HG03520 (cell line): ENCODE results near the gene ADGRG6.
"Not testable (repeated sequence)": the region's sequence is repeated elsewhere in the genome, so short reads cannot be mapped to it uniquely, and the experiment has no call there.

ENCODE experiments used
- ATAC-seq: cut with Tn5 transposase; IDR thresholded peaks from one replicate; pipeline ENCODE4 v1.9.1; 2021; ENCODE audit warnings: mild to moderate bottlenecking, moderate library complexity; ENCODE audit not compliant: unreplicated experiment

Gene ADGRG6

GRCh38 chr6:142301651-142302391 lies at the start of gene ADGRG6:
Gene ADGRG6 (plus strand): TSS chr6:142302007. CDS start chr6:142302330, 323 bp downstream.
- peak; percentile 64 for ATAC-seq

DNA sequence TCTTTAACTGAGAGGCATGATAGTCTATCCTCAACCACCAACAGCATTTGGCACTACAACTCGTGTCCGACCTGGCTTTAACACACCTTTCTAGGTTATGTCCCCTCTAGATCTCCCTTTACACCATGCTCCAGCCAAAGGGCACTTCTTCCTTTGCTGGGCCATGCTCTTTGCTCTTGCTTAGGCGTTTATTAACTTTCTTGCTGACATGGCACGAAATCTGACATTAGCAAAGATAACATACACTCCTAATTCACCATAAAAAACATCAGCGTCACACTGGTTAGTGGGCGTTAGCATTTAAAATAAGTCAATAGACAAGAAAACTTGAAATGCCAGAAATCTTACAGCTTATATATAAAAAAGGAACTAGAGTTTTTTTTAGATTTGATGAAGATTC lies 47.3 kb upstream of the ADGRG6 start:
- ATAC-seq, result no peak

GRCh38 chr6:142255785-142256184 lies 46.0 kb upstream of the ADGRG6 start:
- no peak for ATAC-seq

GRCh38 chr6:142258305-142258704 lies 43.5 kb upstream of the ADGRG6 start:
- no peak for ATAC-seq

GRCh38 chr6:142258757-142259156 lies 43.0 kb upstream of the ADGRG6 start:
- no peak for ATAC-seq

DNA sequence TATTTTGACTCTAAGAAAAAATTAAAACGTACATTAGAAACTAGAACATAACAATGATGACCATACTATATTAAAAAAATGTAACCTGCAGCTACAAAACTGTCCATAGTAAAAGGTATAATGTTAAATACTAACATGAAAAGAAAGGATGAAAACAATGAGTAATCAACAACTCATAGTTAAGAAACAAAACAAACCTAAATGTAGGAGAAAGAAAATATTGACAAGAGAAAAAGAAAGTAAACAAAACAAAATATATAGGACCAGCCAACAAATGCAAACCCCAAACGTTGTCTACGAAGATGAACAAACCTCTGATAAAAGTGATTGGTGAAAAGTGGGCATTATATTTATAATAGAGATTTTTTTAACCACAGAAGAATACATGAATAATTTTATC lies 41.1 kb upstream of the ADGRG6 start:
- ATAC-seq, result no peak

DNA sequence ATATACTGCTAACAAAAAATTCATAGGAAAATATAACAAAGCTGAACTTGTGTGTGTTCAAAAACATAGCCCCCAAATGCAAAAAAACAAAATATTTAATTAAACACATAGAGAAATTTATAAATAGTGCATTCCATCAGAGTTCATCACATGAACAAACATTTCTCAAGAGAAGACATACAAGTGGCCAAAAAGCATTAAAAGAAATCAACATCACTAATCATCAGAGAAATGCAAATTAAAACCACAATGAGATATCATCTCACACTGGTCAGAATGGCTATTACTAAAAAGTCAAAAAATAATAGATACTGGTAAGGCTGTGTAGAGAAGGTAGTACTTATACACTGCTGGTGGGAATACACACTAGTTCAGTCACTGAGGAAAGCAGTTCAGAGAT lies 39.6 kb upstream of the ADGRG6 start:
- ATAC-seq, result no peak

GRCh38 chr6:142265476-142265875 lies 36.3 kb upstream of the ADGRG6 start:
- no peak for ATAC-seq

DNA sequence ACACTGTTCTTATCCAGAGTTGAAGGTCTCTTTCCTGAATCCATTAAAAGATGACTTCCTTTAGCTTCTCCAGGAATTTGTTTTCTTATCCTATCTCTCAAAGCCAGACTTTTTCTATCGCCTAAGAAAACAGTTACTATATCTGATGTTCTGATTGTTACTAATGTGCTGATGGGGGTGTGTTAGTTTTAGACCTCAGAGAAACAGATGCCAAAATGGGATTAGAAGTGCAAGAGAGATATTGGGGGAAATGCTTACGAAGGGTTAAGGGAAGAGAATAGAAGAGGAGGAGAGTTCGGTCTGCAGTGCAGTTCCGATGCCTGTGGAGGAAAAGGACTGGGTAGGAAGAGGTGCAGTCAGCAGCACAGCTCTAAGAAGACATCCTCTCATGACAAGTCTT lies 35.7 kb upstream of the ADGRG6 start:
- ATAC-seq, result no peak

DNA sequence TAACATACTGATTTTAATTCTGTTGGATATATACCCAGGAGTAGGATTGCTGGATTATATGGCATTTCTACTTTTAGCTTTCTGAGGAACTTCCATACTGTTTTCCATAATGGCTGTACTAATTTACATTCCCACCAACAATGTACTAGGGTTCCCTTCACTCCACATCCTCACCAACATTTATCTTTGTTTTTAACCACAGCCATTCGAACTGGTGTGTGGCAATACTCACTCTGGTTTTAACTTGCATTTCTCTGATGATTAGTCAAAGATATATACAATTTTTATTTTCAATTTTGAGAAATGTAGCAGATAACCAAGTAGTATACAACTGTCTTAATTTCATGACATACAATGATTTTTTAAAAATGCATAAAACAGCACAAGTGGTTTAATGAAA lies 30.3 kb upstream of the ADGRG6 start:
- no peak for ATAC-seq

DNA sequence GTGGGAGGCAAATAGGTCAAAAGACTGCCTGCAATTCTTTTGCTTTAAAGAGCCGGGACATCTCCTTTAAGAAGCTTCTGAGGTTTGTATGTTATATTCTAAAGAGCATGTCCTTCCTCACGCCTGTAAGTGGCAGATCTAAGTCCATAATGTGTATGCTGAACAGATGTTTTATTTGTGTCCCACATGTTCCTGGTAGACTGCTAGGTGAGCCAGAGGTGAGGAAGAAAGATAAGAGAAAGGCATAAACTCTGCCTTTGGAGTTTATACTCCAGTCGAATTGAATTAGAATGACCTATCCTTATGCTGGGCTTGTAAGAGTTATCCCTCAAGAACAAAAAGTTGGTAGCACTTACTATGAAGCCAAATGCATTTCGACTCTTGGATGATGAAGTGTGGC lies 27.2 kb upstream of the ADGRG6 start:
- no peak for ATAC-seq

DNA sequence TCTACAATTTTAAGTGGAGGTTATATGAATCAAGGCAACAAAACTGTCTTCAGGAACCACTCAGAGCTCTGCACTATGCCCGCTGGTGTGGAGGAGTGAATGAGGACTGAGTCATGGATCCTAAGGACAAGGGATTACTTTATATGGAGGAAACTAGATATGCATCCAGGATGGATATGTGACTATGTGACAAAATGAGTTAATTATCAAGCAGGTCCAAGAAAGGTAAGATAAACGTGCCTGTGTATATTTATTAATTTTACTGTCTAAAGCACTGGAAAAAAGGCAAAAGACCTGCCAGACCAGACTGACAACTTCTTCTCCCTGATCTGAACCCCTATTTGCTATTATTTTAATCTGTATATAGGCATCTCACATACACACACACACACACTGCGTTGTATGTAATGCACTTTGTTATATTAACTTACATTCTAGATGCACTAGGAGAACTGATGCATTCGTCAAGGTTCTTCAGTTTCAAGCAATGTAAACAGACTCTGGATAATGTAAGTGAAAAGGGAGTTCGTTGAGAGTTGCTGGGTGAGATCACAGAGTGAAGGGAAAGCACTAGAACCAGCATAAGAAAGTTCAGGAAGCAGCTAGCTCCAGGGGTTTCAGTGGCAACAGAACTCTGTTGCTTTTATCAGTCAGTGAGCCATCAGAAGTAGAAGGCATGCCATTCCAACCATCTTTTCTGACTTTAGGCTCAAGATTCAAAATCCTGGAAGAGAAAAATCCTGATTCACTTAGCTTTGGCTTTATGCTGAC lies 26.4 kb upstream of the ADGRG6 start:
- ATAC-seq, result no peak

GRCh38 chr6:142276256-142276655 lies 25.6 kb upstream of the ADGRG6 start:
- no peak for ATAC-seq

DNA sequence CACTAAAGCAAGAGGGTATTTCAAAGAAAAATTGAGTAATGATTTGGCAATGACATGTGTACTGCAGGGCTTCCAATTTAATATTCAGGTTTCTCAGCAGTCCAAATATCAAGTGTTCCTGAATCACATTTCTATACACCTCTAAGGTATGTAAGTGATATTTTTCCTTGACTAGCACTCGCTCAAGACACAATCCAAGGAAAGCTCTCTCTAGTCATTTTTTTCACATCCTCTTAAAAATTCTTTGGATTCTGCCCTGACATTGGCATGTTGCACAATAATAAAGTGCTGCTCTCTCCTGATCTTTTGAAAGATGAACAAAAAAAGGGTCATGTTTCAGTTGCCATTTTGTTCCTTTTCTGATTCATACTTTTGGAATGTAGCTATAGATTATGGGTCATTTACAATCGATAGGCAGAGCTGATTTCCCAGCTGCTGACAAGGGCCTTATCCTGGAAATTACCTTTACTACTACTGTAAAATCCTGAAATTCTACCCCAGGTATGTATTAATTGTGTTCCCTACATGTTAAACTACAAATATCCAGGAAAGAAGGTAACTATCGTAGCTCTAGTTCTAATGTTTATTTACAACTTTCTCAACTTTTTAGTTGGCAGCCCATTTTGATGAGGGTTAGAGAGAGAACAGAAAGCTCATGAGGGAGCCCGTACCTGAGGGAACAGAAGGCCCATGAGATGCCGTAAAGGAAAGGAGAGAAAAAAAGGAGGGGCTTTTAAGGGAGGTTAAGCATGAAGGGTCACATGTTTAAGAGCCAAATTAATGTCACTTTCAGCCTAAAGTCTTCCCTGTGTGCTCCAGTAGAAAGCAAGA lies 22.2 kb upstream of the ADGRG6 start:
- no peak for ATAC-seq

DNA sequence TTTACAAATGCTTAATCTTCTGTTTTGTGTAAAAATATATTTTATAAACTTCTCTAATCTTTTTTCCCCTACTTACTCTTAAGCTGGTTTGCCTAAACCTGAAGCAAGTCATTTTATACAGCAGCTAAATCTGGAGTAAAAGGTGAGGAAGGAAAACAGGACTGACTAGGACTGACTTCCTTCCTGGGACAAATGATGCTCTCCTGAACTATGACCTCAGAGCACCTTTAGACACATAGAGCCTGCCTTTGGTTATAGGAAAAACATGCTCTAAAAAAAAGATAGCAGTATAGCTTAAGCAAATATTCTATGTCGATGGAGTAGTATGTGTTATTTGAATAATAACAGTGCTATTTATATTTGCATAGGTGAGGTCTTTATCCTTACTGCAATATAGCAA lies 21.5 kb upstream of the ADGRG6 start:
- no peak for ATAC-seq

GRCh38 chr6:142280927-142281326 lies 20.9 kb upstream of the ADGRG6 start:
- no peak for ATAC-seq

GRCh38 chr6:142283138-142283537 lies 18.7 kb upstream of the ADGRG6 start:
- ATAC-seq, result not testable (repeated sequence)

DNA sequence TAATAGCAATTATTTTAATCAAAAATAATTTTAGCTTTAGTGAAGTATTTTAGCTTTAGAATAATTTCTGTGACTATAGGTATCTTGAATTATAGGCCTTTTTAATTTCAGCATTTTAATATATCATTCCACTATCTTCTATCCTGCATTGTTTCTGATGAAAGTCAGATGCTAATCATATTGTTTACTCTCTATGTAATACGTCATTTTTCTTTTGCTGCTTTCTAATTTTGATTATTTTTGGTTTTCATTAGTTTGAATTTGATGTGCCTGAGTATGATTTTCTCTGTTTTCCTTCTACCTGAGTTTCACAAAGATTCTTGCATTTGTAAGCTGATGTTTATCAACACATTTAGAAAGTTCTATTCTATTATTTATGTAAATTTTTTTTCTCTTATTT lies 17.4 kb upstream of the ADGRG6 start:
- ATAC-seq, result no peak

- no peak for ATAC-seq
Observed at GRCh38 chr6:142285235-142286087, 16.3 kb upstream of the ADGRG6 start.

DNA sequence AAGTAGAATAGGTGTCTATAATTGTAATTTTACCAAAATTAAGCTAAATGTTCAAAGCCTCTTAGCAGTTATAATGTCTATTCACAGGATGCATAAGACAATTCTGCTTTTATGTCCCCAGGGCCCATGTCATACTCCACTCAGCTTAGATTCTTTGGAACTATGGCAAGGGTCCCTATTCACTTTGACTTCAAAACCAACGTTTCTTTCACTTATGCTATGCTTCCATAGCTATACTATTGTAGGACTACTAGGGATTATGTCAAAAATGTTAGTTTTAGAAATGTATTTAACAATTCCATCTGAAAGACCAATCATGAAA lies 15.8 kb upstream of the ADGRG6 start:
- no peak for ATAC-seq

DNA sequence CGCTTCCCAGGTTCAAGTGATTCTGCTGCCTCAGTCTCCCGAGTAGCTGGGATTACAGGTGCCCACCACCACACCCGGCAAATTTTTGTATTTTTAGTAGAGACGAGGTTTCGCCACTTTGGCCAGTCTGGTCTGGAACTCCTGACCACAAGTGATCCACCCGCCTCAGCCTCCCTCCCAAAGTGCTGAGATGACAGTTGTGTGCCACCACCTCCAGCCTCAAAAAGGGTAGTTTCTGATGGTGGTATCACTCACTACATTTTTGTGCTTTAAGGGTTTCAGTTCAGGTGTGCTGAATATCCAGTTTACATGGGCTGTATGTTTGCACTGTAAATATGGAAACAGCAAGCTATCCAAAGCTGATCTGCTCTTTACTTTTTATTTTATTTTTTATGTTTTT lies 12.1 kb upstream of the ADGRG6 start:
- no peak for ATAC-seq
